IPS DF 6.9 (cell line): ENCODE data around the gene KRTAP1-4.

Source experiments
- DNase-seq: peaks from one replicate; pipeline ENCODE4 v3.0.0-alpha.2; 2013; ENCODE audit warnings: low read depth, low spot score
- H3K27ac ChIP-seq: one replicate; pipeline ENCODE4 v1.5.1; 2013; ENCODE audit warnings: low read length, control low read depth
- H3K27me3 ChIP-seq: 2 replicates; pipeline ENCODE4 v1.6.1; 2013; ENCODE audit warnings: mild to moderate bottlenecking, low read length; ENCODE audit not compliant: control insufficient read depth, insufficient read depth
- H3K36me3 ChIP-seq: 2 replicates; pipeline ENCODE4 v1.6.1; 2013; ENCODE audit warnings: low read length; ENCODE audit not compliant: control insufficient read depth, insufficient read depth
- H3K4me1 ChIP-seq: 2 replicates; pipeline ENCODE4 v1.6.1; 2013; ENCODE audit warnings: low read length; ENCODE audit not compliant: control insufficient read depth, insufficient read depth
- H3K4me3 ChIP-seq: 2 replicates; pipeline ENCODE4 v1.5.1; 2013; ENCODE audit warnings: mild to moderate bottlenecking, low read length
- H3K9me3 ChIP-seq: 2 replicates; pipeline ENCODE4 v1.6.1; 2013; ENCODE audit warnings: low read length, inconsistent platforms; ENCODE audit not compliant: control insufficient read depth, insufficient read depth
- WGBS: extraction: QIAGEN DNeasy Blood & Tissue Kit; methylation state at CpG from one replicate; pipeline ENCODE4 v1.1.7; 2013; ENCODE audit warnings: mixed read lengths, missing lambda C conversion rate; ENCODE audit not compliant: insufficient read length, insufficient coverage; 5-methylcytosine and 5-hydroxymethylcytosine counted together

The KRTAP1-4 gene

DNA sequence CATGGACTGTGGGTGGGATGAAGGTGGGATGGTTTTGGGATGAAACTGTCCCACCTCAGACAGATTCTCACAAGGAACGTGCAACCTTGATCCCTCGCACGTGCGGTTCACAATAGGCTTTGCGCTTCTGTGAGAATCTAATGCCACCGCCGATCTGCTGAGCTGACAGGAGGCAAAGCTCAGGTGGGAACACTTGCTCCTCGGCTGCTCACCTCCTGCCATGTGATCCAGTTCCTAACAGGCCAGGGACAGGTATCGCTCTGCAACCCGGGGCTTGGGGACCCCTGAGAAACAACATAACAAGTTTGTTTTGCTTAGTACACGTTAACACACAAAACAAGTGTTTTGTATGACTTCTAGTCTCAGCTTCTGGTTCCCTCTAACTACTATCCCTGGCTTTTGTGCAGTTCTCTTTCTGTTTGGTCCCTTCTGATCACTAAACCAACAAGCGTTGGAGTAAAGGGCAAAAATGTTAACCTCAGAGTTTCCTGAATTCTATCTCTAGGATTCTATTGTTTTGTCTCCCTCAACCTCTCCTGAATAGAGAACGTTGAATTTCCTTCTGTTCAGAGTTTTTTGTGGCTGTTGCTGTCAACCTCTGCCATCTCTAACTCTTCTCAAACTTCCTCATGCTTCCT lies 13.3 kb downstream of the KRTAP1-4 start:
- Histone ChIP-seq H3K9me3 (no peaks in the 10 kb centered on the region), H3K36me3 (no peaks in the 10 kb centered on the region), H3K27ac (no peak overlapping the region), H3K4me1 (no peaks in the 10 kb centered on the region; the same call in 1 of the 2 replicates), H3K4me3 (no peak overlapping the region), H3K27me3 (no peaks in the 10 kb centered on the region)
- DNase-seq, result no peak
- no CpG with 5 or more reads among the region's 13 CpGs for WGBS

DNA sequence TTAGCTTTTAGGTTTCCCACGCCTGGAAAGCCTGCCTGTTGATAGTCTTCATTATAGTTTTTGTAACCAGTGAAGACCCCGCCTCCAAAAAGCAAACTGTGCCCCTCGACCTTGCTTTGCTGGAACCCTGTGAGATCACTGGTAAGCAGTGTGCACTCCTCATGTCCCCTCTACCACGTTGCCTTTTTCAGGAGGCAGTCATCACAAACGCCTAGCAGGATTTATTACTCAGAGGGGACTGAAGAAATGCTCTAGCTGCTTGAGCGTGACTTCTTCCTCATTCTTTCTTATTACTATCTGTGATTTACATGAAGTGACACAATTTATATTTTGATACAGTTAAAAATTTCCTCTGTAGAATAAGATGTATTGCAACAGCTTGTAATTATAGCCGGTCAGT lies 14.5 kb downstream of the KRTAP1-4 start:
- DNase-seq, result no peak
- no CpG with 5 or more reads among the region's 7 CpGs for WGBS

DNA sequence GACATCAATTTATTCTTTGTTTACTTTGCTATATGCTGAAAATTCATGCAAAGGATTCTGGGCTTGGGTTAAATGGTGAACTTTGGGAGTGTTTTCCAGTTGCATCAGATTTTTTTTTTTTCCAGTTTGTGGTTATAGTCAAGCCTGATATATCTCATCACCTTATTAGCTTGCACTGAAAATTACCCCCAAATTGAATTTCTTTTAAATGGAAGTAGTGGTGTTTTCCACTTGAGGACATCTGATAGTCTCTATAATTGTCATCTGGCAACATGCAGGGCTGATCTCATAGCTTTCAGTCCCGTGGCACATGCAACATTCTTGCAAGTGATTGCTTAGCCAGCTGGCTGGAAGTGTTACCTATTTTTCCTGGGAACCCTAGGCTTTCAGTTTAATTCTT lies 16.4 kb downstream of the KRTAP1-4 start:
- DNase-seq, result no peak
- Histone ChIP-seq H3K4me3 (no peak overlapping the region), H3K9me3 (no peaks in the 10 kb centered on the region), H3K36me3 (no peaks in the 10 kb centered on the region), H3K4me1 (peaks cover 4% of the 10 kb centered on the region), H3K27ac (no peak overlapping the region), H3K27me3 (no peaks in the 10 kb centered on the region)
- WGBS, result no CpG with 5 or more reads among the region's 1 CpG

More for the DNA sequence above, 14.5 kb downstream of the KRTAP1-4 start:
- H3K4me1 ChIP-seq, result no peaks in the 10 kb centered on the region; the same call in 1 of the 2 replicates
- no peaks in the 10 kb centered on the region for H3K36me3 ChIP-seq
- H3K27ac ChIP-seq, result no peak overlapping the region
- H3K9me3 ChIP-seq, result no peaks in the 10 kb centered on the region
- no peak overlapping the region for H3K4me3 ChIP-seq
- no peaks in the 10 kb centered on the region for H3K27me3 ChIP-seq

DNA sequence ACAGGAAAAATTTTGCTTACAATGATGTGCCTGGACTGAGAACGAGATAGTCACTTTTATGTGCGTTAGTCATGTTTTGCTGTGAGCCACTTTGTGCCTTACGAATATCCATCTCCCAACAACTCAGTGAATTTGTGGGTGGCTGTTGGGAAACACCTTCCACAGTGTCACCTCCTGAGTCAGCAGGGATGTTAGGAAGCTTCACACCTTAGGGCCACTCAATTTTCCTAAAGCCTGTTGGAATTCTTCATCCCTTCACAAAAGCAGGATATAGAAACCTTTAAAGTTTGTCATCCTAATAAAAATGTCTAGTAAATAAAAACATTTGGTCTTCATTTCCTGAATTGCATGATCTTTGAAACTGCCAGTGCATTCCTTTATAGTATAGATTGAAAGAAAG lies 16.8 kb downstream of the KRTAP1-4 start:
- DNase-seq, result no peak
- Histone ChIP-seq H3K4me1 (peaks cover 6% of the 10 kb centered on the region), H3K27ac (no peak overlapping the region), H3K27me3 (no peaks in the 10 kb centered on the region), H3K4me3 (no peak overlapping the region), H3K36me3 (no peaks in the 10 kb centered on the region), H3K9me3 (no peaks in the 10 kb centered on the region)
- no CpG with 5 or more reads among the region's 3 CpGs for WGBS

DNA sequence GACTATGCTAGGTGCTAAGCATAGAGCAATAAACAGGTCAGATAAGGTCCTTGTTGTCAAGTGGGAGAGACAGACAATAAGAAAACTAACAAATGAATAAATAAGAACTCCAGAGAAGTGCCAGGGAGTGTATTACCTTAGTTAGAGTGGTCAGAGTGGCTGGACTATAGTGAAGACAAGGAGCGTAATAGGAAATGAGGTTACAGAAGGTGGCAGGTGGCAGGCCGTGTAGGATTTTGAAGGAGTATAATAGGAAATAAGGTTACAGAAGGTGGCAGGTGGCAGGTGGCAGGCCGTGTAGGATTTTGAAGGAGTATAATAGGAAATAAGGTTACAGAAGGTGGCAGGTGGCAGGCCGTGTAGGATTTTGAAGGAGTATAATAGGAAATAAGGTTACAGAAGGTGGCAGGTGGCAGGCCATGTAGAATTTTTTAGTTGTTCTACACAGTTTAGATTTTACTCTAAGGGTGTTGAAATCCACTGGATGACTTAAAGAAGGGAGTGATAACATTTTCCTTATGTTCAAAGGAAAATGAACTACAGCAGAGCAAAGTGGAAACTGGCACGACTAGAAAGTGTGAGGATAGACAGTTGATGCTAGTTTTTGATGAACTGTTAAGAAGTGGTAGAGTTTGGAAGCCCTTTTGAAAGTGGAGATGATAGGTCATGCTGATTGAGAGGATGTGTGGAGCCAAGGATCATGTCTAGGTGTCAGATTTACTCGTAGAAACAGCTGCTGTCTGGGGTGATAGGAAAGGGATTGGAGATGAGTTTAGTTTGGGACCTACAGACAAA lies 17.5 kb downstream of the KRTAP1-4 start:
- whole genome bisulfite sequencing, result 100% methylated on average over 1 of the region's 6 CpGs
- Histone ChIP-seq H3K27ac (no peak overlapping the region), H3K4me3 (no peak overlapping the region)

DNA sequence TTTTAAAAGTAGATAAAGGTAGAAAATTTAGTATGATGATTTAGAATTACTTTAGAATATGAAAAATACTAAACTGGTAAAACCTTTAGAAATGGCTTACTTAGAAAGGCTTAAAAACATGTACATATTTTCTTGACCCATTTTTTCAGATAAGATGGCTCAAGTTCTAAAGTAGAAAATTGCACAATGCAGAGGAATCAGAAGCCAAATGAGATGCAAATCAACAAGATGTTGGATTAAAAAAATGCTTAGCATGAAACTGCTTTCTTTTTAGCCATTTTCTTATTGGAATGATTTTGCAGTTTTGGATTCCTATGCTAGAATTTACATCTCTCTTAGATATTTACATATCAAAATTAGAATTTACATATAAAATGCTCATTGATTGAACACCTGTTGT lies 19.6 kb downstream of the KRTAP1-4 start:
- Histone ChIP-seq H3K27ac (no peak overlapping the region), H3K27me3 (no peaks in the 10 kb centered on the region), H3K4me3 (no peak overlapping the region), H3K9me3 (no peaks in the 10 kb centered on the region), H3K4me1 (peaks cover 6% of the 10 kb centered on the region), H3K36me3 (no peaks in the 10 kb centered on the region)
- DNase-seq, result no peak

More for the DNA sequence above, 17.5 kb downstream of the KRTAP1-4 start:
- no peaks in the 10 kb centered on the region for H3K36me3 ChIP-seq
- H3K4me1 ChIP-seq, result peaks cover 6% of the 10 kb centered on the region
- DNase-seq, result no peak
- no peaks in the 10 kb centered on the region for H3K9me3 ChIP-seq
- H3K27me3 ChIP-seq, result no peaks in the 10 kb centered on the region

DNA sequence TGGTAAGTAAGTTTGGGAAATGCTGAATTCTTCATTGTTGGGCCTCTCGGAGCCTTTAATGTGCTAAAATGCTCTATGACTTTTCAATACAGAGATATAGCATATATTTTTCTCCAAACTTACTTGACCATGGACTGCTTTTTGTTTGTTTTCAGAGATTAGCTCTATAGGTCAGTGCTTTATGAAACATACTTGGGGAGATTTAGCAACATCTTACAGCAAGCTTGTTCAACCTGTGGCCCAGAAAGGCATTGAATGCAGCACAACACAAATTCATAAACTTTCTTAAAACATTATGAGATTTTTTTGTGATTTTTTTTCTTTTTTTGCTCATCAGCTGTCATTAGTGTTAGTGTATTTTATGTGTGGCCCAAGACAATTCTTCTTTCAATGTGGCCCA lies 20.1 kb downstream of the KRTAP1-4 start:
- Histone ChIP-seq H3K36me3 (no peaks in the 10 kb centered on the region), H3K9me3 (no peaks in the 10 kb centered on the region), H3K4me1 (peaks cover 6% of the 10 kb centered on the region), H3K27ac (no peak overlapping the region), H3K4me3 (no peak overlapping the region), H3K27me3 (no peaks in the 10 kb centered on the region)
- no CpG with 5 or more reads among the region's 1 CpG for WGBS
- DNase-seq, result no peak

DNA sequence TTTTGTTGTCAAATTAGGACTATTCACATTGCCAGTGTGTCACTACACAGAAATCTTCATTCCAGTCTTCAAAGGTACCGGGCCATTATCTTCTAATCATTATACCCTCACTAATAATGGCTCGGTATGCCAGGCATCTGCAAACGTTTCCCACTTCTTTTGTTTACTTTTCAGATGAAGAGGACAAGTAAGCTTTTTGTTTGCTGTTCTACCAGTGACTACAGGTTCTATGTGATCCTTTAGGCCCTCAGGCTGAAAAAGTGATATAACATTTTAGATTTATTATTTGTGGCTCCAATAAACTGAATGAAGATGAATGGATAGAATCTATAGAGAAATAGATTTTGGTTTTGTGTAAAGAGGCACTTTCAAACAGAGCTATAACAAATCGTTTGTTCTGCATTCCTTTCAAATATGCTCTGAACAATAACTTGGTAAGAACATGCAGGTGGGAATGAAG lies 20.7 kb downstream of the KRTAP1-4 start:
- no CpG with 5 or more reads among the region's 4 CpGs for WGBS
- H3K4me1 ChIP-seq, result peaks cover 6% of the 10 kb centered on the region
- no peak overlapping the region for H3K27ac ChIP-seq

DNA sequence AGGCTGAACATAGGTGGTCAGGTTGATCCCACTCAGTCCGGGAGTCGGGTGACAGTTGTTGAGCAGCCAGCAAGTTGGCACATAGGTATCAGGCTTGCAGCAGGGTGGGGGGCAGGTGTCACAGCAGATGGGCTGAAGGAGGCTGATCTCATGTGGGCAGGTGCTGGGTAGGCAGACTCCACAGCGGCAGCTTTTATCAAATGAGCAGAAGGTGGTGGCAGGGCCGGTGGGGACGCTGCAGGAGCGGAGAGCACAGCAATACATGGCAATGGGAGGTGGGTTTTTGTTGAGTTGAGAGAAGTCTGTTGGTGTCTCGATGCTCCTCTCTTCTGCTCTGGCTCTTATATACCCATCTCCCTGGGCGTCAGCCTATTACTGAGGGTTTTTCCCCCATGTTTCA lies 21.2 kb downstream of the KRTAP1-4 start, which contains the start of gene KRTAP3-1:
Gene KRTAP3-1, minus strand, starts transcription at position 318 of the 400 bp plus-strand sequence. Its CDS starts 54 bp downstream, at position 264.
- H3K4me3 ChIP-seq, result no peak within 1 kb of the TSS
- WGBS, result no CpG with 5 or more reads among the region's 8 CpGs
- no peaks in the 10 kb centered on the region for H3K9me3 ChIP-seq
- DNase-seq, result no peak
- H3K27me3 ChIP-seq, result no peaks in the 10 kb centered on the region
- no peak within 1 kb of the TSS for H3K27ac ChIP-seq
- H3K4me1 ChIP-seq, result peaks cover 6% of the 10 kb centered on the region
- H3K36me3 ChIP-seq, result no peaks in the 10 kb centered on the region

More for the DNA sequence above, 20.7 kb downstream of the KRTAP1-4 start:
- DNase-seq, result no peak
- Histone ChIP-seq H3K9me3 (no peaks in the 10 kb centered on the region), H3K27me3 (no peaks in the 10 kb centered on the region), H3K4me3 (no peak overlapping the region), H3K36me3 (no peaks in the 10 kb centered on the region)

DNA sequence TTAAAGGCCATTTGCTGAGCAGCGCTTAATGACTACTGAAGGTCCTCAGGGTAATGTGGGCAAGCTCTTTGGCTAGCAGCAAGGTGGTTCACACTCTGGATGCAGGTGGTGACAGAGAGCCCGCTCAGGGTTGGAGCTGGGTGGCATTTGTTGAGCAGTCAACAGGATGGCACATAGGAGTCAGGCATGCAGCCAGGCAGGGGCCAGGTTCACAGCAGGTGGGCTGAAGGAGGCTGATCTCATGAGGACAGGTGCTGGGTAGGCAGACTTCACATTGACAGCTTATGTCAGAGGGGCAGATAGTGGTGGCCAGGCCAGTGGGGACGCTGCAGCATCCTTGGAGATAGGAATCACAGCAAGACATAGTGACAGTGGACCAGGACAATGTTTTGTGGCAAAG lies 25.6 kb downstream of the KRTAP1-4 start:
- Histone ChIP-seq H3K4me1 (peaks cover 3% of the 10 kb centered on the region), H3K9me3 (no peaks in the 10 kb centered on the region), H3K27me3 (no peaks in the 10 kb centered on the region), H3K4me3 (no peak overlapping the region), H3K27ac (no peak overlapping the region), H3K36me3 (no peaks in the 10 kb centered on the region)
- no CpG with 5 or more reads among the region's 3 CpGs for WGBS
- no peak for DNase-seq
